Large intestine (tissue), 3 donors: Measurements from ENCODE around the gene MYO16. TPM values are rescaled to one million over a fixed set of nuclear protein-coding genes. Genes with fewer than 3 reads are reported as not detected.

Experiments
- DNase-seq, 2 donors: peaks; one replicate each; pipeline versions ENCODE4 v3.0.0 to v3.0.0-alpha.2; 2013
- H3K27ac ChIP-seq: one replicate; pipeline ENCODE4 v1.5.1; 2013; ENCODE audit warnings: low read length
- H3K27me3 ChIP-seq: 2 replicates; pipeline ENCODE4 v1.6.1; 2013; ENCODE audit warnings: low read length; ENCODE audit not compliant: control insufficient read depth, insufficient read depth
- H3K36me3 ChIP-seq: 2 replicates; pipeline ENCODE4 v1.6.1; 2013; ENCODE audit warnings: low read length; ENCODE audit not compliant: control insufficient read depth, insufficient read depth
- H3K4me1 ChIP-seq: one replicate; pipeline ENCODE4 v1.6.1; 2013; ENCODE audit warnings: low read length; ENCODE audit not compliant: control insufficient read depth, insufficient read depth
- H3K4me3 ChIP-seq: one replicate; pipeline ENCODE4 v1.5.1; 2013; ENCODE audit warnings: low read length
- H3K9me3 ChIP-seq: one replicate; pipeline ENCODE4 v1.6.1; 2013; ENCODE audit warnings: mild to moderate bottlenecking, low read depth, low read length, moderate library complexity; ENCODE audit not compliant: control insufficient read depth
- WGBS: methylation state at CpG from one replicate; pipeline ENCODE4 v1.1.5; 2013; ENCODE audit warnings: low lambda C conversion rate; ENCODE audit not compliant: insufficient coverage; 5-methylcytosine and 5-hydroxymethylcytosine counted together
- polyA plus RNA-seq: library from polyadenylated mRNA; unstranded; fragments of 120-200 nt; gene quantifications from one replicate; pipeline ENCODE4 v1.2.1, GENCODE V29; 2013

Gene MYO16
- polyA plus RNA-seq, 1 donor = 0.27 TPM

- Histone ChIP-seq H3K36me3 (no peaks in the 10 kb centered on the region), H3K27ac (no peak overlapping the region), H3K4me1 (no peaks in the 10 kb centered on the region), H3K4me3 (no peak overlapping the region), H3K27me3 (no peaks in the 10 kb centered on the region), H3K9me3 (no peaks in the 10 kb centered on the region)
- 86% methylated on average over 6 of the region's 14 CpGs for WGBS
- DNase-seq = no peak
Measured at GRCh38 chr13:108787700-108788414, 158.4 kb downstream of the MYO16 start.

- Histone ChIP-seq H3K27me3 (no peaks in the 10 kb centered on the region), H3K4me1 (no peaks in the 10 kb centered on the region), H3K4me3 (no peak overlapping the region), H3K36me3 (no peaks in the 10 kb centered on the region), H3K9me3 (no peaks in the 10 kb centered on the region), H3K27ac (no peak overlapping the region)
- no peak for DNase-seq
- WGBS = no CpG with 5 or more reads among the region's 2 CpGs
Measured at GRCh38 chr13:108789476-108789875, 160.1 kb downstream of the MYO16 start.

GRCh38 chr13:108795841-108796240, 166.4 kb downstream of the MYO16 start:
- no peaks in the 10 kb centered on the region for H3K36me3 ChIP-seq

GRCh38 chr13:108797354-108797753, 167.9 kb downstream of the MYO16 start:
- H3K9me3 ChIP-seq = no peaks in the 10 kb centered on the region
- H3K36me3 ChIP-seq = no peaks in the 10 kb centered on the region
- no peaks in the 10 kb centered on the region for H3K27me3 ChIP-seq
- no peak overlapping the region for H3K27ac ChIP-seq
- no peak for DNase-seq
- 86% methylated on average over 3 of the region's 3 CpGs for WGBS
- no peak overlapping the region for H3K4me3 ChIP-seq
- H3K4me1 ChIP-seq = no peaks in the 10 kb centered on the region

More at GRCh38 chr13:108795841-108796240, 166.4 kb downstream of the MYO16 start:
- no peaks in the 10 kb centered on the region for H3K27me3 ChIP-seq
- no peak overlapping the region for H3K27ac ChIP-seq
- no peak overlapping the region for H3K4me3 ChIP-seq
- no peak for DNase-seq
- H3K9me3 ChIP-seq = no peaks in the 10 kb centered on the region
- no peaks in the 10 kb centered on the region for H3K4me1 ChIP-seq
- WGBS = no CpG with 5 or more reads among the region's 4 CpGs

- Histone ChIP-seq H3K27me3 (no peaks in the 10 kb centered on the region), H3K4me1 (no peaks in the 10 kb centered on the region), H3K36me3 (no peaks in the 10 kb centered on the region), H3K4me3 (no peak overlapping the region), H3K27ac (no peak overlapping the region), H3K9me3 (no peaks in the 10 kb centered on the region)
- DNase-seq = no peak
Measured at GRCh38 chr13:108807841-108808240, 178.4 kb downstream of the MYO16 start.

GRCh38 chr13:108812165-108812564, 182.8 kb downstream of the MYO16 start:
- no peak for DNase-seq
- Histone ChIP-seq H3K27me3 (no peaks in the 10 kb centered on the region), H3K36me3 (no peaks in the 10 kb centered on the region), H3K4me3 (no peak overlapping the region), H3K4me1 (no peaks in the 10 kb centered on the region), H3K27ac (no peak overlapping the region), H3K9me3 (no peaks in the 10 kb centered on the region)
- WGBS = 96% methylated on average over 3 of the region's 5 CpGs

GRCh38 chr13:108812661-108813060, 183.2 kb downstream of the MYO16 start:
- H3K9me3 ChIP-seq = no peaks in the 10 kb centered on the region
- no peak overlapping the region for H3K4me3 ChIP-seq
- H3K36me3 ChIP-seq = no peaks in the 10 kb centered on the region
- H3K27me3 ChIP-seq = no peaks in the 10 kb centered on the region
- no peaks in the 10 kb centered on the region for H3K4me1 ChIP-seq
- DNase-seq = no peak
- no CpG with 5 or more reads among the region's 2 CpGs for WGBS
- no peak overlapping the region for H3K27ac ChIP-seq

GRCh38 chr13:108813587-108814170, 184.3 kb downstream of the MYO16 start:
- no peaks in the 10 kb centered on the region for H3K4me1 ChIP-seq
- no peaks in the 10 kb centered on the region for H3K9me3 ChIP-seq
- no peaks in the 10 kb centered on the region for H3K27me3 ChIP-seq
- H3K4me3 ChIP-seq = no peak overlapping the region
- no peak for DNase-seq
- 60% methylated on average over 1 of the region's 2 CpGs for WGBS
- no peak overlapping the region for H3K27ac ChIP-seq
- no peaks in the 10 kb centered on the region for H3K36me3 ChIP-seq

GRCh38 chr13:108816375-108816774, 187.0 kb downstream of the MYO16 start:
- no peak for DNase-seq
- H3K27me3 ChIP-seq = no peaks in the 10 kb centered on the region
- 93% methylated on average over 4 of the region's 8 CpGs for WGBS

GRCh38 chr13:108827646-108828045, 198.2 kb downstream of the MYO16 start:
- Histone ChIP-seq H3K9me3 (no peaks in the 10 kb centered on the region), H3K4me3 (no peak overlapping the region), H3K27me3 (no peaks in the 10 kb centered on the region), H3K27ac (no peak overlapping the region), H3K36me3 (no peaks in the 10 kb centered on the region), H3K4me1 (no peaks in the 10 kb centered on the region)
- DNase-seq = no peak
- no CpG with 5 or more reads among the region's 4 CpGs for WGBS

More at GRCh38 chr13:108816375-108816774, 187.0 kb downstream of the MYO16 start:
- H3K36me3 ChIP-seq = no peaks in the 10 kb centered on the region
- H3K27ac ChIP-seq = no peak overlapping the region
- H3K9me3 ChIP-seq = no peaks in the 10 kb centered on the region
- H3K4me3 ChIP-seq = no peak overlapping the region
- H3K4me1 ChIP-seq = no peaks in the 10 kb centered on the region
